GM12892 (cell line): ENCODE results near the gene ING4.

Experiments
- POLR2A ChIP-seq: IDR thresholded peaks from 2 replicates; pipeline ENCODE4 v1.6.1; 2011; ENCODE audit warnings: low read depth, low read length, control low read depth
- POLR2AphosphoS5 ChIP-seq: IDR thresholded peaks from 2 replicates; pipeline ENCODE4 v1.6.1; 2011; ENCODE audit warnings: low read depth, low read length, control low read depth
- TAF1 ChIP-seq: IDR thresholded peaks from 2 replicates; pipeline ENCODE4 v1.6.1; 2011; ENCODE audit warnings: low read depth, mild to moderate bottlenecking, control low read depth, low read length, borderline replicate concordance

GRCh38 chr12:6613776-6614512, 49.0 kb downstream of the ING4 start:
- TF ChIP-seq POLR2A (peak; percentile 24; the same call in 1 of the 2 replicates), POLR2AphosphoS5 (no peak), TAF1 (no peak)
